OCI-LY1 (cell line): ENCODE results near the gene ALMS1.

Source experiments
- H2AFZ ChIP-seq: fragments of 200-600 bp; sonication (generic), shearing (Covaris generic); 2 replicates; pipeline ENCODE4 v1.6.0; 2014; ENCODE audit warnings: antibody characterized with exemption, mild to moderate bottlenecking, low read length
- H3F3A ChIP-seq: fragments of 200-600 bp; sonication (generic), shearing (Covaris generic); 2 replicates; pipeline ENCODE4 v1.6.0; 2014; ENCODE audit warnings: mild to moderate bottlenecking, antibody characterized with exemption, low read length, moderate library complexity; ENCODE audit not compliant: insufficient read depth
- H3K27ac ChIP-seq: fragments of 200-600 bp; sonication (generic); 2 replicates; pipeline ENCODE4 v1.5.1; 2014; ENCODE audit warnings: low read length, mixed run types, mild to moderate bottlenecking, low read depth; ENCODE audit not compliant: poor library complexity, severe bottlenecking
- H3K27me3 ChIP-seq: fragments of 200-600 bp; sonication (generic); 2 replicates; pipeline ENCODE4 v1.6.0; 2014; ENCODE audit warnings: antibody characterized with exemption, mild to moderate bottlenecking, low read length, moderate library complexity; ENCODE audit not compliant: insufficient read depth
- H3K36me3 ChIP-seq: fragments of 200-600 bp; sonication (generic); 2 replicates; pipeline ENCODE4 v1.6.1; 2014; ENCODE audit warnings: mild to moderate bottlenecking, antibody characterized with exemption, low read length, moderate library complexity, mixed read lengths; ENCODE audit not compliant: insufficient read depth
- H3K4me1 ChIP-seq: fragments of 200-600 bp; sonication (generic); 2 replicates; pipeline ENCODE4 v1.5.1; 2014; ENCODE audit warnings: mild to moderate bottlenecking, low read length, moderate library complexity; ENCODE audit not compliant: insufficient read depth, severe bottlenecking
- H3K4me2 ChIP-seq: fragments of 200-600 bp; sonication (generic), shearing (Covaris generic); 2 replicates; pipeline ENCODE4 v1.6.1; 2014; ENCODE audit warnings: low read length
- H3K4me3 ChIP-seq: fragments of 200-600 bp; sonication (generic); 2 replicates; pipeline ENCODE4 v1.5.1; 2014; ENCODE audit warnings: low read length, low read depth, mild to moderate bottlenecking, mixed read lengths; ENCODE audit not compliant: poor library complexity, severe bottlenecking
- H3K79me2 ChIP-seq: fragments of 200-600 bp; shearing (Covaris generic); 2 replicates; pipeline ENCODE4 v1.6.1; 2016; ENCODE audit warnings: mixed run types, low read length, mixed read lengths; ENCODE audit not compliant: insufficient read depth
- H3K9ac ChIP-seq: fragments of 200-600 bp; sonication (generic), shearing (Covaris generic); 2 replicates; pipeline ENCODE4 v1.6.1; 2014; ENCODE audit warnings: mild to moderate bottlenecking, low read length, mixed read lengths
- H3K9me2 ChIP-seq: fragments of 200-600 bp; sonication (generic), shearing (Covaris generic); 2 replicates; pipeline ENCODE4 v1.6.1; 2014; ENCODE audit warnings: low read depth, mild to moderate bottlenecking, low read length, mixed read lengths
- H3K9me3 ChIP-seq: fragments of 200-600 bp; shearing (Covaris generic); 2 replicates; pipeline ENCODE4 v1.6.1; 2014; ENCODE audit warnings: low read length, mixed read lengths
- H4K20me1 ChIP-seq: fragments of 200-600 bp; sonication (generic), shearing (Covaris generic); 2 replicates; pipeline ENCODE4 v1.6.0; 2016; ENCODE audit warnings: mild to moderate bottlenecking, low read length; ENCODE audit not compliant: insufficient read depth
- CTCF ChIP-seq: fragments of 200-600 bp; sonication (generic), shearing (Covaris generic); IDR thresholded peaks from 2 replicates; pipeline ENCODE4 v1.5.1; 2017; ENCODE audit warnings: mild to moderate bottlenecking, antibody characterized with exemption, low read length, moderate library complexity, mixed read lengths
- EZH2 ChIP-seq: fragments of 200-600 bp; sonication (generic), shearing (Covaris generic); IDR thresholded peaks from 2 replicates; pipeline ENCODE4 v1.8.0; 2017; ENCODE audit warnings: borderline replicate concordance, mixed run types, mild to moderate bottlenecking, antibody characterized with exemption, low read length, moderate library complexity, mixed read lengths

Gene ALMS1

GRCh38 chr2:73385123-73385503, 523 bp upstream of the ALMS1 start:
- peak overlapping the region; percentile 52 for H3K27ac ChIP-seq
- H3F3A ChIP-seq, result no peaks in the 10 kb centered on the region

DNA sequence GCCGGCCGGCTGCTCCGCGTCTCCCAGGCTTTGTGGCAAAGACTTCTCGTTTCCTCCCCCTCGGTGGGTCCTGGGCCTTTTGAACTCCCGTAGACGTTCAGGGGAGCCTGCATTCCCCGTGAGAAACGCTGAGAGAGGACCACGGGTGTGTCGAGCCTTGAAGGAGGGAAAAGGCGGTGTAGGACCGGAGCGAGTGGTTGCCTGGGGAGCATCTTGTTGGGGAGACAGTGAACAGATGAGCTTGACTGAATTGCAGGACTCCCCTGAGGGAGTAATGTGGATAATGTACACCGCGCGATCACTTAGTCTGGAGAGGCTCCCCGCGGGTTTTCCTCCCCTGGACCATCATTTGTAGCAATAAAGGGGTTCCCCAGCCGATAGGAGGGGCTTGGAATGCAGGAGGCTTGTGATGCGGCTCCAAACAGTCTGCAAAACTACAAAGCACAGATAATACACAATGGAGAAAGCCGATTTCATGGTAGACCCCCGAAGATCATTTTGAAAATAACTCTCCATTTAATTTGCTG, 769 bp downstream of the ALMS1 start:
- Histone ChIP-seq H3K9me2 (no peaks in the 10 kb centered on the region), H2AFZ (0 out of 2 replicates have a peak overlapping the region, but pooled peaks have one; percentile 9), H3K27me3 (no peaks in the 10 kb centered on the region), H3K79me2 (peaks cover 18% of the 10 kb centered on the region), H3K4me2 (peak overlapping the region; percentile 94), H3K36me3 (no peaks in the 10 kb centered on the region), H3K27ac (peak overlapping the region; percentile 83), H3K4me3 (peak overlapping the region; percentile 96), H3F3A (no peaks in the 10 kb centered on the region), H3K9ac (peak overlapping the region; percentile 96), H3K9me3 (no peaks in the 10 kb centered on the region), H4K20me1 (no peaks in the 10 kb centered on the region), H3K4me1 (peaks cover 20% of the 10 kb centered on the region)
- TF ChIP-seq EZH2 (no peak), CTCF (no peak)

More at GRCh38 chr2:73385123-73385503, 523 bp upstream of the ALMS1 start:
- peak overlapping the region; percentile 86 for H3K4me2 ChIP-seq
- peak overlapping the region; percentile 96 for H2AFZ ChIP-seq
- peaks cover 18% of the 10 kb centered on the region for H3K79me2 ChIP-seq
- peak overlapping the region; percentile 96 for H3K9ac ChIP-seq
- no peaks in the 10 kb centered on the region for H4K20me1 ChIP-seq
- H3K4me3 ChIP-seq, result peak overlapping the region; percentile 96
- TF ChIP-seq CTCF (no peak), EZH2 (no peak)
- H3K27me3 ChIP-seq, result no peaks in the 10 kb centered on the region
- no peaks in the 10 kb centered on the region for H3K36me3 ChIP-seq
- peaks cover 20% of the 10 kb centered on the region for H3K4me1 ChIP-seq
- no peaks in the 10 kb centered on the region for H3K9me2 ChIP-seq
- H3K9me3 ChIP-seq, result no peaks in the 10 kb centered on the region

DNA sequence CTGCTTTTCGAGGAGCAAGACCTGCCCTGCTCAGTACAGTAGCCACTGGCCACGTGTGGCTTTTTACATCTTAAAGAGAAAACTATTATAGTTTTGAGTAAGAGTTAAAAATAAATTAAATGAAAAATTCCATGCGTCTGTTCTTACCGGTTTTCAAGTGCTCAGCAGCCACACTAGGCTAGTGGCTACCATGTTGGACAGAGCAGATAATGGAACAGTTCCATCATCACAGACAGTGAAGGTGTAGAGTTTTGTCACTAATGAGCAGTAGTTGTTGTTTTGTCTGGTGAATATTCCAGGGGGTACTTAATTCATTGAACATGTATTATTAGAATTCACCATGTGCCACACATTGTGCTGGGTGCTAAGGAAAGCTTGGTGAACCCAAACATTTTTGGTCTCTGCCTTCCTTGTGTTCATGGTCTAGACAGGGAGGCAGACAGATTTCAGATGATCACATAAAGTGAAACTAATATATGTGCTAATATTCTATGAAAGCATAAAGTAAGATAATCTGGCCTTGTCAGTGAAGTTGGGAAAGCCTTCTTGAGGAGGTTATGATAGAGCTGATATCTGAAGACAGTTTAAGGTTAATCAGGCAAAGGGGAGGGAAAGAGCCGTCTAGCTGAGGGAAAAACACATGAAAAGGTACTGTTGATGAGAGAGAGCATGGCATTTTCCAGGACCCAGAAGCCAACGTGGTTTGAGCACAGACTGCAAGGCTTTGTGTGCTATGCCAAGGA, 1.4 kb downstream of the ALMS1 start:
- Histone ChIP-seq H3K4me1 (peaks cover 20% of the 10 kb centered on the region), H3K36me3 (no peaks in the 10 kb centered on the region), H3K27me3 (no peaks in the 10 kb centered on the region), H3F3A (no peaks in the 10 kb centered on the region; the same call in 1 of the 2 replicates), H3K27ac (peak overlapping the region; percentile 83), H4K20me1 (no peaks in the 10 kb centered on the region), H3K9me2 (no peaks in the 10 kb centered on the region), H3K4me3 (peak overlapping the region; percentile 96), H3K4me2 (peak overlapping the region; percentile 94), H3K9ac (peak overlapping the region; percentile 96), H3K9me3 (no peaks in the 10 kb centered on the region), H2AFZ (0 out of 2 replicates have a peak overlapping the region, but pooled peaks have one; percentile 9), H3K79me2 (peaks cover 18% of the 10 kb centered on the region)
- TF ChIP-seq CTCF, result no peak
- no peak for TF ChIP-seq EZH2
